GM23248 (cell line): ENCODE data around the gene MDK.

ENCODE experiments used
- EZH2 ChIP-seq: fragments of 200-600 bp; sonication (generic); IDR thresholded peaks from 2 replicates; pipeline ENCODE4 v1.6.1; 2018; ENCODE audit warnings: antibody characterized with exemption, mild to moderate bottlenecking; ENCODE audit not compliant: insufficient read depth, poor library complexity, severe bottlenecking
- EZH2phosphoT487 ChIP-seq: fragments of 200-600 bp; sonication (generic); IDR thresholded peaks from 2 replicates; pipeline ENCODE4 v1.6.1; 2018; ENCODE audit warnings: antibody characterized with exemption, moderate library complexity, mild to moderate bottlenecking, low read depth; ENCODE audit not compliant: insufficient read depth

DNA sequence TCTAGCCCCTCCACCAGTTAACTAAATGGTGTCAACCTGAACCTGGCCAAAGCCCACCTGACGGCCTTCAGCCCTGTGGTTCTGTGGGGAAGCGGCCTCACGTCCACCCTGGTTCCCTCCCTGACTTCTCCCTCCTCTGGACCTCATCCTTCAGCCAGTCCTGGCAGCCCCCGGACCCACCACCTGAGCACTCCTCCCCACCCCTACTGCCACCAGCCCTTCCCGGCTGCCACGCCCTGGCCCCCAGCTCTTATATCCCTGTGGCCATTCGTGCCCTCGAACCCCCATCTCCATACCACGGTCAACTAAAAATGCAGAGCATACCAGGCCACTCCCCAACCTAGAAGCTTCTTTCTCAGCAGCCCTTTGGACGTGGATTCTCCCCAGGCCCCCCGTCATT is 4.2 kb upstream of the MDK start:
- no peak for TF ChIP-seq EZH2
- TF ChIP-seq EZH2phosphoT487: no peak
